NCI-H446 (cell line): Measurements from ENCODE around the gene SFXN5.
"Not testable (repeated sequence)": the region's sequence is repeated elsewhere in the genome, so short reads cannot be mapped to it uniquely, and the experiment has no call there.

Experiments used
- DNase-seq, 2 experiments: peaks; one replicate each; lab custom pipeline; 2025; lab: John Stamatoyannopoulos, UW

The SFXN5 gene

GRCh38 chr2:73100956-73101355 is 29.4 kb upstream of the SFXN5 start:
- no peak for DNase-seq

DNA sequence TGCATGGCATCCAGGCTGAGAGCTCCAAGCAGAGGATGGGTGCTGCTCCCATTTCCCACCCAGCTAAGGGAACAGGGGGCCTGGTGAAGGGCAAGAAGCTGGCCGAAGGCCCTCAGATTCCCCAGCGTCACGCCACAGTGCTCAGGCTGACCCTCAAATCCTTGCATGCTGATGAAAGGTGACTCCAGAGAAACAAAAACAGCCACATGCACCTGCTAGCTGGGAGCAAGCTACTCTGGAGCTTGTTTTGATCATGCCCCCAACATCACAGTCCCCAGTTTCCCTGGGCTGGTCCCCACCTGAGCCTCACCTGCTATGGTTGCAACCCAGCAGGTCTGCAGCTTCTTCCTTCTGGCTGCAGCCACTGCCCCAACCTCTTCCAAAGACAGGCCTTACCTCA is 28.0 kb upstream of the SFXN5 start:
- no peak for DNase-seq

GRCh38 chr2:73095910-73096309 is 24.4 kb upstream of the SFXN5 start:
- DNase-seq: no peak

GRCh38 chr2:73093601-73094218 is 22.2 kb upstream of the SFXN5 start:
- DNase-seq: not testable (repeated sequence)

- no peak for DNase-seq
Observed at GRCh38 chr2:73092146-73092783, 20.8 kb upstream of the SFXN5 start.

DNA sequence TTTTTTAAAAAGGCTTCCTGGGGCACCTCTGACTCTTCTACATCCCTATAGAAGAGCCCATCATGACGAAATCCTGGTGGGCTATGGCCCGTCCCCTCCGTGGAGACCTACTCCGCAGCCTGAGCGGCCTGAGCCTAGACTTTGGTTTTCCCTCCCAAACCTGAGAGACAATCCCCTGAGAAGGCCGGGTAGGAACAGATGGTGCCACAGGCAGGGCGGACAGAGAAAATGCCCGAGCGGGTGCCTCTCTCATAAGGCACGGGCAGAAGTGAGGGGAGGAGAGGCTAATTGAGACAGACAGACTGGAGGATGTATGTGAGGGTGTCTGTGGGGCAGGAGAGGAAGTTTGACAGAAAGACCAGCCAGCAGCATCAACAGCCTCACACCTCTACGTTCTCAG is 20.2 kb upstream of the SFXN5 start:
- DNase-seq: no peak

- no peak for DNase-seq
Observed at GRCh38 chr2:73091164-73091563, 19.7 kb upstream of the SFXN5 start.

DNA sequence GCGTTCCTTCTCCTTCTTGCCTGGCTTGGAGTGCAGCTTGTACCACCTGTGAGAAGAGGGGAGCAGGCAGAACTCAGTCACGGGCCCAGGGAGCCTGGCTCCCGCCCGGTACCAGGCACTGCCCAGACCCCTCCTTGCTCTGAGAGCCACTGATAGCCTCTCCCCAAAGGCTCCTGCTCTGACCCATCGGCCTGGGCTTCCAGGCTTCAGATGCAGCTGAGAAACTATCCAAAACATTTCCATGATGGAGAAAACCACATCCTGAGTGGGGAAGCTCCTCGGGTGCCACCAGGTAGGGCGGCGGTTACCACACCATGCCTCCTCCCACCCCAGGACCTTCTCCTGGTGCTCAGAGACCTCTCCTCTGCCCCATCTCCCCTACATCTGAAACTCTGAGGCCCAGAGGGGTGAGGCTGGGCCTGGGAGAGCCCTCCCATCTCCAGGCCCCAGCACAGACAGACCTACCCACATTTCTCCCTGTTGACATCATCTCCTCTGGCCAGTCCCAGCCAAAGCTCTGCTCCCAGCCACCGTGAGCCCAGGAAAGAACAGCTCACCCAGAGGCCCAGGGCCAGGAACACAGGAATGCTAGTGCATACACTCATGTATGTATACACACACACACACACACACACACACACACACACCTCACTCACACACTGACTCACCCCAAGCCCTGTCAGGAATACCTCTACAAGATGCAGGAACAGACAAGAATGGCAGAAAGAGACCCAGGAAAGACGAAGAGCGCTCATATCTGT is 17.9 kb upstream of the SFXN5 start:
- DNase-seq: no peak

DNA sequence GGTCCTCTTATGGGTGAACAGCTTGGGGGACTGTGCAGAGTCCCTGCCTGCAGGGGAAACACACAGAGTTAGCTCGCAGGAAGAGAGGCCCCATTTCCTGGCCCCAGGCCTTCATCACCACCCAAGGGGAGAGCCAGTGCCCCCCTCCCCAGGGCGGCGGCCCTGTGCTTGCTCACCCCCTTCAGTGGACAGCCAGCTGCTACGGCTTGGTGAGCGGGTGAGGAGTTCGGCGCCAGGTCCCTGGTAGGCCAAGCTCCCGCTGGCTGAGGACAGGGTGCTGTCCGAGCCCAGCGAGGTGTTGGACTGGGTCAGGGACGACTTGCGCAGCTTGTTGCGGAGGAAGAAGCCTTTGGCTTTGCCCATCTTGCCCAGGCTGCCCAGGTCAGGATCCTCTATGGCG is 17.2 kb upstream of the SFXN5 start:
- DNase-seq: no peak

DNA sequence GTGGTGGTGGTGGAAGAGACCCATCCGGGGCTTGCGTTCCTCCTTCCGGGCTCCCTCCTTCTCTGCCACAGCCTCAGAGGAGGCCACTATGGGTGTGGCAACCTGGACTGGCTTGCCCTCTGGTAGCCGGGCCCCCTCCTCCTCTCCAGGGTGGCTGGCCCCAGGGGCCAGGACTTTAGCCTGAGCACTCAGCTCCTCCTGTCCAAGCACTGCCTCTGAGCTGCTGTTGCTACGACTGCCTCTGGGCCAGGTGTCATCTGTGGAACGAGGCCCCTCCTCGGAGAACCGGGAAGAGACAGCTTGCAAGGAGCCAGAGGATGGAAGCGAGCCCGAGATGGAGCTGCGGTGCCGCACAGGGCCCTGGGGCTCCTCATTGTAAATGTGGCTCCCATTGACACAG is 16.7 kb upstream of the SFXN5 start:
- DNase-seq: no peak

- no peak for DNase-seq
Observed at GRCh38 chr2:73087311-73087710, 15.8 kb upstream of the SFXN5 start.

DNA sequence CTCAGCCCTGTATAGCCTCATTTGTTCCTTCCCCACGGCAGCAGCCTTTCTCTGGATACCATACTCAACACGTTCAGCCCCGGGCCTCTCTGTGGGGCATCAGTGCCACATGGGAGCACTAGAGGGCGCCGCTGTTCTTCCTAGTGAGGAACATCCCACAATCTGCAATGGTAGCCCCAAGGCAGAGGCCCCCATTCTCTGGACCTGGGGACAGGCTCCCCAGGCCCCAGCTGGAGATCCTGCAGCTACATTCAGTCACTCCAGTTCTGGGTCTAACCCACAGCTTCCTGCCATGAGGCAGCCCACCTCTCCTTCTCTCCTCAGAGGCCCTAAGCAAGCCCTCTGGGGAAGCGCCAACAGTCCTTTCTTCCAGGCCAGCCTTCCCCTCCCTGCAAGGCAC is 14.2 kb upstream of the SFXN5 start:
- DNase-seq: peak; percentile 17 to 72

GRCh38 chr2:73084971-73085370 is 13.5 kb upstream of the SFXN5 start:
- no peak for DNase-seq

GRCh38 chr2:73083886-73084800 is 12.6 kb upstream of the SFXN5 start:
- DNase-seq: no peak

- no peak for DNase-seq
Observed at GRCh38 chr2:73082523-73083410, 11.3 kb upstream of the SFXN5 start.

- DNase-seq: no peak
Observed at GRCh38 chr2:73081181-73081671, 9.7 kb upstream of the SFXN5 start.

GRCh38 chr2:73080321-73081131 is 9.0 kb upstream of the SFXN5 start:
- no peak for DNase-seq

DNA sequence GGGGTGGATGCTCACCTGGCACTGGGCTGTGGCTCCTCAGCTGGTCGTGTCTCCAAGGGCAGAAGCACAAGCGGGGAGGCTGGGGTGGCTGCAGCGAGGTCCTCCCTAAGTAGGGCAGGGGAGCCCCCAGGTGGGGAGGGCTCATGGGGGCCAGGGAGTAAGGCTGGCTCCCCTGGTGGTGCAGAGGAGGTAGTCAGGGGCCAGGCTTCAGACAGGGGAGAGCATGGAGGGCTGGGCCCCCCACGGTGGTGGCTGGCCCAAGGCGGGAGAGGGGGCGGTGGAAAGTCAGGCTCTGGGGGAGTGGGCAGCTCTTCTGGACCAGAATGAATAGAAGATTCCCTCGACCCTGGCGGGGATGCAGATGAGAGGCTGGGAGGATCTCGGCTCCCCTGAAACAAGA is 8.1 kb upstream of the SFXN5 start:
- DNase-seq: no peak

GRCh38 chr2:73078457-73079411 is 7.2 kb upstream of the SFXN5 start:
- DNase-seq: no peak
